ENCODE results near the gene CLDN4.

CLDN4 gene

DNA sequence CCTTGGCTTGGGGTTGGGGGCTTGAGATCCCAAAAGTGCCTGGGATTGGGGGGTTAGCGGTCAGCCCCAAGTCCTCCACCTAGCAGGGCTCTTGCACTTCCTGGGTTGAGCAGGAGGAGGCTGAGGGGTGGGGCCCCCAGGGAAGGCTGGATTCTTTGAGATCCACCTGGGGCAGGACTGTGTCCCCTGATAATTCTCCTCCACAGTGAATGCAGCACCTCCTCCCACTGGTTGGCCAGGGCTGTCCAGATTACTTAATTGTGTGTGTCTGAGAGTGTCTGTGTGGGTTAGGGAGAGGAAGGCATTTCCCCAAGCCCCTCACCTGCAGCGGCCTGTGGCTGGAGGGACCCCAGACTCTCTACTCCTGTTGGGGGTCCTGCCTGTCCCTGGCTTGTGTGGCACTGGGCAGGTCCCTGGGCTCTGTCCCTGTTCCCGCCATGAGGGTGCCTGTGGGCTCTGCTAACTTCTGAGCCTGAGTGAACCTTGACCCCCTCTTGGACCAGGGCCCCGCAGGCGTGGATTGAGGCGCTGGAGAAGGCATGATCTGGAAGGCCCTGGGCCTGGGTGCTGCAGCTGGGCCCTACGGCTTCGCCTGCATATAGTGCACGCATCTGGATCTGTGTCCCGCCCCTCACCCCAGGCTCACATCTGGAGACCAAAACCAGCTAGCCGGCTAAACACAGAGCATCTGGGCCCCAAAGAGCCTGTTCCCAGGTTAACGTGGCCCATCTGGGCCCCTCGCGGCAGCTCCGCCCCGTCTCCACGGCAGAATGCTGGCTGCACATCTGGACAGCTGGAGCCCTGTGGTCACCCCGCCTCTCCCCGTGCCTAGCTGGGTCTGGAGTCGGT, 40.6 kb downstream of the CLDN4 start:
- FAIRE-seq (no peak), DNase-seq (ENCODE audit: low spot score) (no peak)

DNA sequence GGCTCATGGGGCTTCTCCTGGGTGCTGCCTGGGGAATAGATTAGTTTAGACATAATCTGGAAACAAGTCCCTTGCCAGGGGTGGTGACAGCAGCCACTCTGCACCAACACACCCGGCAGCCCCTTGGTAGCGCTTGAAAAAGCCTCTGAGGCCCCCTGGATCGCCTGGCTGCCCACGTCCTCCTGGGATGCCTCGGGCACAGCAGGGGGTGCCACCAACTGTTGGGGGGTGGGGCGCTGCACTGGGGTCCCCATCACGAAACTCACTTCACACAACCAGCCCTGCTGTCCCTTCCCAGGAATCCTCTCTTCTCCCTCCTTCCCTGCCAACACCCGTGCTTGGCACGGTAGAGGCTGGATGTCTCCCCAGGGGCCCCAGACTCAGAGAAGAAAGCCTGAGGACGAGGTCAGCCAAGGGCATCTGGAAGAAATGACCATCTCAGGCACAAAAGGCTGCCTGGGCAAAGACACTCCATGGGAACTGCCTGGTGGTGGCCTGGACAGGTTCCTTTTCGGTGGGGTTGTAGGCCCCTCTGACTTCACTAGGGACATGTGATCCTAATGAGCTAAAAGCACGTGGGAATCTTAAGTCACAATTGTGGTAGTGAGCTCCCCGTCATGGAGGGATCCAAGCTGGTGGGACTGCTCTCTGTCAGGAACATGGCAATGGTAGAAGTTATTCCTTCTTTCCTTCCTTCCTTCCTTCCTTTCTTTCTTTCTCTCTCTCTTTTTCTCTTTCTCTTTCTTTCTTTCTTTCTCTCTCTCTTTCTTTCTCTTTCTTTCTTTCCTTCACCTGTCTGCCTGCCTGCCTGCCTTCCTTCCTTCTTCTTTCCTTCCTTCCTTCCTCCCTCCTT, 41.5 kb downstream of the CLDN4 start:
- FAIRE-seq = no peak
- DNase-seq (ENCODE audit: low spot score) = no peak

DNA sequence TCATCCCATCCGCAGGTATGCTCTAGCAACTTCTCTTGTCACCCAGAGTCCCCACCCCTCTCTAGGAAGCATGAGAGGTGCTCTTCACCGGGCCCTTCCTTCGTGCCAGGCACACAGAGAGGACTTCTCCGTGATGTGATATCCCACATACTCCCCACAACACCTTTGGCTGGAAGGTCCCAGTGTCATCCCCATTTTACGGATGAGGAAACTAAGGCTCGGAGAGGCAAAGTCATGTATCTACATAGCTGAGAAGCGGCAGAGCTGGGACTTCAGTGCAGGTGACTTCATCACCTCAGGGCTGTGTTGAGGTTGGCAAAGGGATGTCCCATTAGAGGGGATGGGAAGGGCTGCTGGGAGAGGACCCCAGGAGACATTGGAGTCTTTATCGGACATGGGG, 45.6 kb downstream of the CLDN4 start:
- DNase-seq (ENCODE audit: low spot score) = no peak
- FAIRE-seq = no peak

DNA sequence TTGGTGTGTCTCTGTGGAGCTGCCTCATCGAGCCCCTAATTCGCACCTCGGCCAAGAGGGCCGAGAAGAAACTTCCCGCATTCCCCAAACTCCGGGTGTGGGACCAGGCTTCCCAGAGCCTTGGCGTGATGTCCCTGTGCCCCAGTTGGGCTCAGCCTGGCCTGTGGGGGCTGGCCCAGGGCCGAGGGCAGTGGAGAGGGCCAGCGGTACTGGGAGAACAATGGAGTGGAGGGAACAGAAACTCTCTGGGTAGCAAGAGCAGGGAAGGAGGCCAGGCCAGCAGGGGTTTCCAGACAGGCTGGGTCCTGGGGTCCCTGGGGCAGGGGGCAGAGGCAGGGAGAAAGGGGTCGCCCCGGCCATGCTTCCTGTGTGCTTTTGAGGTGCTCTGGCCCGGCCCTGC, 46.2 kb downstream of the CLDN4 start:
- DNase-seq (ENCODE audit: low spot score) (no peak), FAIRE-seq (no peak)

DNA sequence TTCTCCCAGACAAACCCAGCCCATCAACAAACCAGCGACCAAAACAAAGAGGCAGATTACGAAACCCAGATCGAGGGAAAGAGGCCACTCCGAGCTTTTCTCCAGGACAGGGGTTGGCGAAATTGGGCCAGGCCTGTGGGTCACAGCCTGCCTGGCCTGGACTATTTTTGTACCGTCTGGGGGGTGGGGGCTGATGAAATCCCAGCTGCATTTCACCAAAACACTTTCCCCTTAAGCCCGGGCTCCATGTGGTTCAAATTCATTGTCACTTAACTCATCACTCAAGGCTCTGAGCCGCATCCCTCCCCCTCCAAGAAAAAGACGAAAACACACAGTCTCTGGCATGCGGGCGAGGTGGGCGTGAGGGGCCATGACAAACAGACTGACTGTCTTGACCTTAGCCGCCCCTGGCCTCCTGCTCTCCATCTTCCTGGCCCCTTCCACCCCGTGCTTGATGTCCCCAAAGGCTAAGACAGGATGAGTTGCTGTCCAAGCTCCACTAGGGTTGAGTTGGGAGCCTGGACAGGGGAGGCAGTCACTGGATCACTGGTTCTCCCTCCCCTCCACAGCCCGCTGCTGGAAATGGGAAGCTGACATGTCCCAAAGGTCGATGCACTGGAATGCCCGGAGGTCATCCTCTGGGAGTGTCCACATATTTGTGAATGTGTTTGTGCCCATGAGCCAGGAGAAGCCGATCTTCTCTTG, 49.3 kb downstream of the CLDN4 start:
- DNase-seq (ENCODE audit: low spot score) (peak; percentile 44), FAIRE-seq (no peak)

DNA sequence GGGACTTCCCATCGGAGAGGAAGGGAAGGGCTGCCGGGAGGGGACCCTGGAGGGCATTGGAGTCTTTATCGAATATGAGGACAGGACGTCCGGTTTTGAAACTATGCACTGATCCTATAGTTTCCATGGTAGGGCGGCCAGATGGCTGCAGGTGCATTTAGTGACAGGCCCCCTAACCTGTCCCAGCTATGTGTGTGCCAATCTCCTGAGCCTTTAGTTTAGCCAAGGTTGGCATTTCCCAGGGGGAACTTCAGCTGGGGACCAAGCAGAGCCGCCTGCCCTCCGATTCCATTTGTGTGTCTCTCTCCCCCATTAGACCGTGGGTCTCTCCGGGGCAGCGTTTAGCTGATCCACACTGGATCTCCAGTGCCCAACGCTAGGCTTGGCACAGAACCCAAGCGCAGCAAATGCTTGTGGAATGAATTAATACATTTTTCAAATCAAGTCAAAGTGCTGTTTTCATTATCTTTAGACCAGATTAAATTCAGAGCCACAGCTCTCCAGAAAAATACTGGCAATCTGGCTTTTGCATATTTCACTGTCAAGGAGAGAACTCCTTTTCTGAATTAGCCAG, 50.0 kb downstream of the CLDN4 start:
- no peak for FAIRE-seq
- no peak for DNase-seq (ENCODE audit: low spot score)

DNA sequence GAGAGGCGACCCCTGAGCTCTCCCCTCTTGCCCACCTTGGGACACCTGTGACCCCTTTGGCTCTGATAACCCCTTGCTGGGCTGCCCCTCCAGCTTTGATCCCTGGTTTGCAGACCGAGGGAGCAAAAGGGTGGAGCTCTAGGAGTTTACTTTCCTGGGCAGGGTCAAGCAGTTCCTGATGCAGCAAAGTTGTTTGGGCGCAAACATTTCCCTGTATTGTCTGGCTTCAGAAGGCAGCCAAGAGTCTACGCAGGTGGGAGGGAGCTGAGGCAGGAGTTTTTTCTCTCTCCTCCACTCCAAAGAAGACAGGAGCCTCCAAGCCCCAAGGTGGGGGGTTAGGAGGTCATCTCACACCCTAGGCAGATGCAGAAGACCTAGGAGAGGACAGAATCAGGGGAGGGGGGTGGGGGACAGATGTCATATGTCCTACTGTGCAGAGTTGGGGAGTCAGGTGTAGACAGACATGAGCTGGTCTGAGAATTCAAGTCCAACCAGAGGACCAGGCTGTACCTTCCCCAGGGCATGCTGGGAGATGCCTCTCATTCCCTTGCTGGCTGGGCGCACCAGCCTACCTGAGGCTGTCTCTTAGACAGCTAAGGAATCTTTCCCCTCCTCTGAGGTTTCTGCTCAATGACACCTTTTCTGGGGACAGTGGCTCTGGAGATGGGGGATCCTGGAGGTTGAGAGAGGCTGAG, 50.7 kb downstream of the CLDN4 start:
- FAIRE-seq (no peak), DNase-seq (ENCODE audit: low spot score) (no peak)

DNA sequence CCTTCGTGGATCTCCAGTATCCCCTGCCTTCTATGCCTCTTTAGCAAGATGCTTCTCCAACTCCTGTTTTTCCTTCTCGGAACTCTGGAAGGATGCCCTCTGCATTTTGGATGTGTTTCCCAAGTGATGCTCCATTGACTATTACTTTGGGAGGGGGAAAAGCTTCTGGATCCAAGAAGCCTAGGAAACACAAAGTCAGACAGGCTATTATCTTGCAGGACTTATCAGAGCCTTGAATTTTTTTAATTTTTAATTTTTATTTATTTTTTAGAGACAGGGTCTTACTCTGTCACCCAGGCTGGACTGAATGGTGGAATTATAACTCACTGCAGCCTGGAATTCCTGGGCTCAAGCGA, 51.2 kb downstream of the CLDN4 start:
- FAIRE-seq = no peak
- no peak for DNase-seq (ENCODE audit: low spot score)
